Trophoblast cell (in vitro differentiated cells and primary cell): ENCODE data around the gene SLC25A27.
A peak's percentile ranks its signal among the peaks of the same experiment; 100 is the strongest.

Source experiments
- DNase-seq, 2 donors: peaks; one replicate each; pipeline ENCODE4 v3.0.0-alpha.2; 2016
- H2AFZ ChIP-seq: 2 replicates; pipeline ENCODE4 v1.6.1; 2013; ENCODE audit warnings: low read length, moderate library complexity, mild to moderate bottlenecking; ENCODE audit not compliant: insufficient read depth, poor library complexity
- H2AK5ac ChIP-seq: 2 replicates; pipeline ENCODE4 v1.6.1; 2013; ENCODE audit warnings: mild to moderate bottlenecking, low read length
- H2BK120ac ChIP-seq: 2 replicates; pipeline ENCODE4 v1.6.1; 2013; ENCODE audit warnings: low read length, mild to moderate bottlenecking, moderate library complexity; ENCODE audit not compliant: insufficient read depth, poor library complexity
- H2BK12ac ChIP-seq: 2 replicates; pipeline ENCODE4 v1.6.1; 2013; ENCODE audit warnings: mild to moderate bottlenecking, low read length, moderate library complexity
- H2BK5ac ChIP-seq: 2 replicates; pipeline ENCODE4 v1.6.1; 2013; ENCODE audit warnings: low read length, low read depth, moderate library complexity, mild to moderate bottlenecking; ENCODE audit not compliant: poor library complexity
- H3K14ac ChIP-seq: 2 replicates; pipeline ENCODE4 v1.6.1; 2013; ENCODE audit warnings: mild to moderate bottlenecking, low read length
- H3K18ac ChIP-seq: 2 replicates; pipeline ENCODE4 v1.6.1; 2013; ENCODE audit warnings: mild to moderate bottlenecking, low read length
- H3K23ac ChIP-seq: 2 replicates; pipeline ENCODE4 v1.6.1; 2013; ENCODE audit warnings: low read length
- H3K27ac ChIP-seq: 2 replicates; pipeline ENCODE4 v1.5.1; 2013; ENCODE audit warnings: low read depth, mild to moderate bottlenecking, inconsistent platforms, low read length, moderate library complexity
- H3K27me3 ChIP-seq: 2 replicates; pipeline ENCODE4 v1.6.1; 2013; ENCODE audit warnings: inconsistent platforms, mild to moderate bottlenecking, low read length, moderate library complexity; ENCODE audit not compliant: insufficient read depth
- H3K36me3 ChIP-seq, 2 experiments: 1 replicate in 1 of 2; 2 replicates in 1 of 2; pipeline ENCODE4 v1.6.1; 2013; ENCODE audit warnings: low read length in 2 of 2, mild to moderate bottlenecking in 2 of 2, moderate library complexity in 1 of 2; ENCODE audit not compliant: insufficient read depth in 2 of 2, control insufficient read depth in 1 of 2
- H3K4ac ChIP-seq: 2 replicates; pipeline ENCODE4 v1.6.1; 2013; ENCODE audit warnings: low read depth, mild to moderate bottlenecking, low read length, moderate library complexity
- H3K4me1 ChIP-seq, 2 experiments: 1 replicate in 1 of 2; 2 replicates in 1 of 2; pipeline ENCODE4 v1.6.1; 2013; ENCODE audit warnings: low read length in 2 of 2, mild to moderate bottlenecking in 2 of 2, moderate library complexity in 1 of 2; ENCODE audit not compliant: insufficient read depth in 2 of 2, control insufficient read depth in 1 of 2
- H3K4me2 ChIP-seq: 2 replicates; pipeline ENCODE4 v1.6.1; 2013; ENCODE audit warnings: inconsistent platforms, mild to moderate bottlenecking, low read length, moderate library complexity
- H3K4me3 ChIP-seq: 2 replicates; pipeline ENCODE4 v1.5.1; 2013; ENCODE audit warnings: mild to moderate bottlenecking, low read depth, low read length, inconsistent platforms
- H3K79me1 ChIP-seq: one replicate; pipeline ENCODE4 v1.6.1; 2013; ENCODE audit warnings: low read length
- H3K79me2 ChIP-seq: 2 replicates; pipeline ENCODE4 v1.6.1; 2013; ENCODE audit warnings: low read length, mild to moderate bottlenecking; ENCODE audit not compliant: control insufficient read depth, insufficient read depth, poor library complexity
- H3K9ac ChIP-seq: 2 replicates; pipeline ENCODE4 v1.6.1; 2013; ENCODE audit warnings: mild to moderate bottlenecking, low read length
- H3K9me3 ChIP-seq: 2 replicates; pipeline ENCODE4 v1.6.1; 2013; ENCODE audit warnings: low read depth, mild to moderate bottlenecking, control low read depth, inconsistent platforms, low read length; ENCODE audit not compliant: insufficient read depth
- H4K12ac ChIP-seq: 2 replicates; pipeline ENCODE4 v1.6.1; 2013; ENCODE audit warnings: low read depth, mild to moderate bottlenecking, low read length, moderate library complexity
- H4K8ac ChIP-seq: 2 replicates; pipeline ENCODE4 v1.6.1; 2013; ENCODE audit warnings: low read depth, mild to moderate bottlenecking, low read length, moderate library complexity
- H4K91ac ChIP-seq: one replicate; pipeline ENCODE4 v1.6.1; 2013; ENCODE audit warnings: low read depth, mild to moderate bottlenecking, low read length, moderate library complexity
- WGBS: extraction: QIAGEN DNeasy Blood & Tissue Kit; methylation state at CpG from one replicate; pipeline ENCODE4 v1.1.7; 2013; ENCODE audit warnings: missing lambda C conversion rate; ENCODE audit not compliant: insufficient read length, insufficient coverage; ENCODE audit errors: extremely low coverage; 5-methylcytosine and 5-hydroxymethylcytosine counted together

Gene SLC25A27

DNA sequence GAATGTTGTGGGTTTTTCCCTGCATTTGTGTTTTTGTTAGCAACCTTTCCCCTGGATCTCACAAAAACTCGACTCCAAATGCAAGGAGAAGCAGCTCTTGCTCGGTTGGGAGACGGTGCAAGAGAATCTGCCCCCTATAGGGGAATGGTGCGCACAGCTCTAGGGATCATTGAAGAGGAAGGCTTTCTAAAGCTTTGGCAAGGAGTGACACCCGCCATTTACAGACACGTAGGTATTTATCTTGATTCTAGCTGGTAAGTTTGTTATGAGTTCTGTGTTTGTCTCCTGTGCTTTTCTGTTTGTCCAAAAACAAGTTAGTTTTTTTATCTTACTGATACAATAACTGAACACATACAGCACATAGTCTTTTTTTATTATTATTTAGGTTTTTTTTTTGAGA is 3.0 kb downstream of the SLC25A27 start:
- no peaks in the 10 kb centered on the region for H3K36me3 ChIP-seq
- H2AFZ ChIP-seq = no peak overlapping the region
- H4K12ac ChIP-seq = no peak overlapping the region
- no peak overlapping the region for H3K14ac ChIP-seq
- H3K4me3 ChIP-seq = no peak overlapping the region
- H3K79me2 ChIP-seq = peaks cover 2% of the 10 kb centered on the region
- H2BK5ac ChIP-seq = no peak overlapping the region
- no peak overlapping the region for H3K4me2 ChIP-seq
- no peaks in the 10 kb centered on the region for H3K79me1 ChIP-seq
- no peak overlapping the region for H3K18ac ChIP-seq
- peaks cover 3% of the 10 kb centered on the region for H3K27me3 ChIP-seq
- no CpG with 5 or more reads among the region's 6 CpGs for WGBS
- peaks cover 0 to 4% of the 10 kb centered on the region in 2 experiments for H3K4me1 ChIP-seq
- H4K91ac ChIP-seq = no peak overlapping the region
- no peaks in the 10 kb centered on the region for H3K9me3 ChIP-seq
- H3K27ac ChIP-seq = no peak overlapping the region
- no peak overlapping the region for H4K8ac ChIP-seq
- H3K9ac ChIP-seq = no peak overlapping the region
- no peak overlapping the region for H3K4ac ChIP-seq
- no peak overlapping the region for H2BK120ac ChIP-seq
- no peak overlapping the region for H2AK5ac ChIP-seq
- H3K23ac ChIP-seq = no peak overlapping the region
- H2BK12ac ChIP-seq = no peak overlapping the region
- peak; percentile 46 to 77 for DNase-seq

DNA sequence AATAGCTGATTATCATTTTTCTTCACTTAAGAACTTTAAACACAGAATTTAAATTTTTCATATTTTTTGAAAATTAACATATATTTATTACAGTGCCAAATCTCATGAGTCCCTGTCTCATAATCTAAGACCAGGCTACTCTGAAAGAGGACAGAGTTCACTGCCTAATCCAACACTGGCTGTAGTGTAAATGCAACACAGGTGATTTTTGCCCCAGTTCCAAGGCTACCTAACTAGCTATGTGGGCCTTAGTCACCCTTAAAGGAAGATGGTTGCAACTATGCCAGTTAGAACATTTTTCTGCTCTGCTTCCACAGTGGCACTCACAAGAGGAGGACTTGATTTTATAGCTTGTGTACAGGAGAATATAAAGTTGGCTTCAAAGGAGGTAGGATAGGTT is 4.9 kb downstream of the SLC25A27 start:
- Histone ChIP-seq H3K4me2 (no peak overlapping the region), H3K79me1 (no peaks in the 10 kb centered on the region), H3K79me2 (no peaks in the 10 kb centered on the region), H3K23ac (no peak overlapping the region), H3K4ac (no peak overlapping the region), H2AFZ (no peak overlapping the region), H3K18ac (no peak overlapping the region), H2AK5ac (no peak overlapping the region), H4K12ac (no peak overlapping the region), H3K9ac (no peak overlapping the region), H3K36me3 (no peaks in the 10 kb centered on the region), H3K9me3 (no peaks in the 10 kb centered on the region), H2BK5ac (no peak overlapping the region), H2BK120ac (no peak overlapping the region), H3K27ac (no peak overlapping the region), H3K4me1 (peaks cover 0 to 4% of the 10 kb centered on the region in 2 experiments), H2BK12ac (no peak overlapping the region), H4K8ac (no peak overlapping the region), H3K4me3 (no peak overlapping the region), H3K27me3 (peaks cover 3% of the 10 kb centered on the region), H4K91ac (no peak overlapping the region), H3K14ac (no peak overlapping the region)
- no peak for DNase-seq

DNA sequence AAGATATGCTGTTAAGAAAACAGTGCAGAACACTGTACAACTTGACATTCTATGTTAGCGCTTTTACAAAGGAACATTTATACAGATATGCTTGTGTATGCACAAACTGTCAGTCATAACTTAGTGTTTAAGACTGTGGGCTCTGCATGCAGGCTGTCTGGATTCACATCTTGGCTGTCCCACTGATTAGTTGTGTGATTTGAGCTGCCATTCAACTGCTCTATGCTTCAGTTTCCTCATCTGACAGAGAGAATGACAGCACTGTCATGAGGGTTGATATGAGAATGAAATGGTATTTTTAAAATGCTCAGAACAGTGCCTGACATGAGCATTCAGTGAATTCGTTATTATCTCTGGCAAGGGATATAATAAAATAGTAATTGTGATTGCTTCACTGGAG is 8.7 kb downstream of the SLC25A27 start:
- no peak overlapping the region for H2BK12ac ChIP-seq
- WGBS = no CpG with 5 or more reads among the region's 2 CpGs
- no peak for DNase-seq
- no peak overlapping the region for H4K91ac ChIP-seq
- no peak overlapping the region for H2BK120ac ChIP-seq
- no peaks in the 10 kb centered on the region for H3K27me3 ChIP-seq
- no peaks in the 10 kb centered on the region for H3K36me3 ChIP-seq
- H2BK5ac ChIP-seq = no peak overlapping the region
- no peak overlapping the region for H3K18ac ChIP-seq
- H3K14ac ChIP-seq = no peak overlapping the region
- no peaks in the 10 kb centered on the region for H3K79me1 ChIP-seq
- no peak overlapping the region for H3K4ac ChIP-seq
- H3K27ac ChIP-seq = no peak overlapping the region
- H4K8ac ChIP-seq = no peak overlapping the region
- no peak overlapping the region for H2AFZ ChIP-seq
- H2AK5ac ChIP-seq = no peak overlapping the region
- H3K4me3 ChIP-seq = no peak overlapping the region
- H3K4me1 ChIP-seq = no peaks in the 10 kb centered on the region
- H3K79me2 ChIP-seq = no peaks in the 10 kb centered on the region
- H3K4me2 ChIP-seq = no peak overlapping the region
- H3K9me3 ChIP-seq = no peaks in the 10 kb centered on the region
- no peak overlapping the region for H4K12ac ChIP-seq
- H3K9ac ChIP-seq = no peak overlapping the region
- H3K23ac ChIP-seq = no peak overlapping the region

DNA sequence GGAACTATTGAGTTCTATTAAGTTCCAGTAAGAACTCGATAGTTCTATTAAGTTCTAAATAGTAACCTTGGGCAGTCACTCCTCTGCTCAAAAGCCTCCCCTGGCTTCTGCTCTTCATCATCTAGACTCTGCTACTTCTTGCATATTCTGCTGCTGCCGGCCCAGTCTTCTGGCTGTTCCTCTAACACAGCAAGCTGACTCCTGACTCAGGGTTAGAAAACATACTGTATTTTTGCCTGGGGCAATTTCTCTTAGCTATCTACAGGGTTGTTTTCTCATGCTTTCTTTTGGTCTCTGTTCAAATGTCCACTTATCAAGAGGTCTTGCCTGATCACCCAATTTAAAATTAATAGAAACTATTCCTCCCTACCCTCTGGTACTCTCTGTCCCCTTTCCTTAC is 14.6 kb downstream of the SLC25A27 start:
- WGBS = no CpG with 5 or more reads among the region's 2 CpGs

More for the DNA sequence above, 14.6 kb downstream of the SLC25A27 start:
- no peak overlapping the region for H4K12ac ChIP-seq
- no peaks in the 10 kb centered on the region for H3K4me1 ChIP-seq
- no peak overlapping the region for H2AFZ ChIP-seq
- no peak overlapping the region for H2BK12ac ChIP-seq
- no peaks in the 10 kb centered on the region for H3K79me1 ChIP-seq
- H3K9me3 ChIP-seq = no peaks in the 10 kb centered on the region
- H3K4ac ChIP-seq = no peak overlapping the region
- no peak overlapping the region for H3K27ac ChIP-seq
- H3K79me2 ChIP-seq = no peaks in the 10 kb centered on the region
- DNase-seq = peak in 1 of 2 donors; percentile 58
- no peaks in the 10 kb centered on the region for H3K27me3 ChIP-seq
- H3K4me2 ChIP-seq = no peak overlapping the region
- H3K14ac ChIP-seq = no peak overlapping the region
- H2AK5ac ChIP-seq = no peak overlapping the region
- H4K8ac ChIP-seq = no peak overlapping the region
- no peak overlapping the region for H3K23ac ChIP-seq
- no peak overlapping the region for H3K9ac ChIP-seq
- H4K91ac ChIP-seq = no peak overlapping the region
- no peak overlapping the region for H2BK120ac ChIP-seq
- no peak overlapping the region for H3K4me3 ChIP-seq
- H3K18ac ChIP-seq = no peak overlapping the region
- no peak overlapping the region for H2BK5ac ChIP-seq
- no peaks in the 10 kb centered on the region for H3K36me3 ChIP-seq
